Stimulated activated effector memory CD8-positive, alpha-beta T cell treated with anti-CD3 and anti-CD28 coated beads, Interleukin-12 subunit alpha, Interleukin-12 subunit beta, amount 100 ng/mL, for 72 hours (primary cell): ENCODE results near the gene CD9.

ENCODE experiments used
- ATAC-seq: fragments of 150-1000 bp; cut with Tn5 transposase; 2 replicates; pipeline ENCODE4 v1.10.0; 2021
- DNase-seq, 2 donors: peaks; one replicate each; pipeline ENCODE4 v3.0.0; 2021 to 2022; ENCODE audit warnings: low spot score in 2 of 2
- H3K27ac Mint-ChIP-seq: one replicate; pipeline ENCODE4 v1.8.0; 2022; ENCODE audit warnings: mild to moderate bottlenecking, mixed read lengths
- H3K36me3 Mint-ChIP-seq: one replicate; pipeline ENCODE4 v1.8.0; 2022; ENCODE audit warnings: mild to moderate bottlenecking, mixed read lengths
- H3K4me1 Mint-ChIP-seq: one replicate; pipeline ENCODE4 v1.8.0; 2022; ENCODE audit warnings: mixed read lengths
- H3K4me3 Mint-ChIP-seq: one replicate; pipeline ENCODE4 v1.8.0; 2022; ENCODE audit warnings: mild to moderate bottlenecking, mixed read lengths
- H3K9me3 Mint-ChIP-seq: one replicate; pipeline ENCODE4 v1.8.0; 2022; ENCODE audit warnings: mixed read lengths

Gene CD9

DNA sequence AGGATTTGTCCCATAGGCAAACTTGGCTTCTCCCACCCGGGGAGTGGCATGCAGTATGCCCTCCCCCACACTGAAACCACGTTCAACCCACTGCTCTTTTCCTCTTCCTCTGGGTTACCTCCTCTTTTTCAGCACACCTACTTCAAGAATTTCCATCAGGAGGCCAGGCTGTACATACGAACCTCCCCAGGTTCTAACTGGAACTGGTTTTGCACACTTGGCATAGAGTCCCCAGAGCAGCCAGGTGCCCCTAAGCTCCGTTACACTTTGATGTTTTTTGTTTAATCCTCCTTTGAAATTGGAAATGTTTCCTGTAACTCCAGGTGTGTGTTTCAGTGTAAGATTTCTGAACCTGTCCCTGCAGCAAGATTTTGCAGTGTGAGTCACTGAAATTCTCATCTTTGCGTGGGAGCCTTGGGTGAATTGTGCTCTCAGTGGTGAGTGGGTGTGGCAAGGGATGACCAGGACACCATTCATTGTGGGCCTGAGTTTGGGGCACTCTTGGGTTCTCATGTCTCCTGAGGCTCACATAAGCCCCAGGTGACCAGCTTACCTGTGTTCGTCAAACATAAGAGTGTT lies 18.2 kb downstream of the CD9 start:
- DNase-seq (no peak), ATAC-seq (peak; percentile 65)
- Mint-ChIP-seq H3K9me3 (no peaks in the 10 kb centered on the region), H3K4me1 (peaks cover 9% of the 10 kb centered on the region), H3K27ac (no peak overlapping the region), H3K4me3 (no peak overlapping the region), H3K36me3 (no peaks in the 10 kb centered on the region)

DNA sequence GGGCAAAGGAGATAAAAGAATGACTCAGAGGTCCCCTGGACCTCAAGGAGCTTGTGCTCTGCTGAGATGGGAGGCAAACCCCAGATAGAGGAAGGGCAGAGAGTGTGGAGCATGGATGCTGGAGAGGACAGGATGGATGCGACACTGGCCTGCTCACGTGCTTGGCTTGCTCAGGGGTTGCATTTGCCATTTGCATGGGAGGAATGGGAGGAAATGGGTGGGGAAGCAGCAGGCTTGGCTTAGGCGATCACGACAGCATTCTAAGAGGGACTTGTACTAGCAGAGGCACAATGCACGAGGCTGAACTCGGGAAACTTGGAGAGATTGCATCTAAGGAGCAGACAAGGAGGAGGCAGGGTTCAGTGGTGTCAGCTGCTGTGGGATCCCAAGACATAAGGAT lies 19.8 kb downstream of the CD9 start:
- H3K27ac Mint-ChIP-seq, result no peak overlapping the region

DNA sequence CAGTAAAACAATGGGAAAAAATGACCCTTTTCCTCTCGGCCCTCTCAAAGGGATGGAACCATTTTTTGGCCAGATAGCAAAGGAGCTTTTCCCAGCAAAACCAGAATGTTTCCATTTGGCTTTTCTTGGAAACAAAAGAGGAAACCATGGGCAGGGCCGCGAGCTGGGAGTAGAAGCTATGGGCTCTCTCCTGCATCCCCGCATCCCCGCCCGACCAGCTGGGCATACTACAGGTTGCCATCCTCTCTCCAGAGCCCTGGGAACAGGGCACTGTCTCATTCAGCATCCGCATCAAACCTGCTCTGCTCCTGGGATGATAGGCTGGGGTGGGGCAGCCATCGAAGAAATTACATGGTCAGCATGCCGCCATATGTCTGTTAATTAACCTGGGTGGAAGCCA lies 20.9 kb downstream of the CD9 start:
- H3K4me3 Mint-ChIP-seq, result no peak overlapping the region
- DNase-seq (no peak), ATAC-seq (no peak)
- H3K9me3 Mint-ChIP-seq, result no peaks in the 10 kb centered on the region
- no peaks in the 10 kb centered on the region for H3K36me3 Mint-ChIP-seq
- peaks cover 9% of the 10 kb centered on the region for H3K4me1 Mint-ChIP-seq
- no peak overlapping the region for H3K27ac Mint-ChIP-seq

More for the DNA sequence above, 19.8 kb downstream of the CD9 start:
- H3K36me3 Mint-ChIP-seq, result no peaks in the 10 kb centered on the region
- DNase-seq, result no peak
- peaks cover 9% of the 10 kb centered on the region for H3K4me1 Mint-ChIP-seq
- no peak overlapping the region for H3K4me3 Mint-ChIP-seq
- no peaks in the 10 kb centered on the region for H3K9me3 Mint-ChIP-seq
- no peak for ATAC-seq

DNA sequence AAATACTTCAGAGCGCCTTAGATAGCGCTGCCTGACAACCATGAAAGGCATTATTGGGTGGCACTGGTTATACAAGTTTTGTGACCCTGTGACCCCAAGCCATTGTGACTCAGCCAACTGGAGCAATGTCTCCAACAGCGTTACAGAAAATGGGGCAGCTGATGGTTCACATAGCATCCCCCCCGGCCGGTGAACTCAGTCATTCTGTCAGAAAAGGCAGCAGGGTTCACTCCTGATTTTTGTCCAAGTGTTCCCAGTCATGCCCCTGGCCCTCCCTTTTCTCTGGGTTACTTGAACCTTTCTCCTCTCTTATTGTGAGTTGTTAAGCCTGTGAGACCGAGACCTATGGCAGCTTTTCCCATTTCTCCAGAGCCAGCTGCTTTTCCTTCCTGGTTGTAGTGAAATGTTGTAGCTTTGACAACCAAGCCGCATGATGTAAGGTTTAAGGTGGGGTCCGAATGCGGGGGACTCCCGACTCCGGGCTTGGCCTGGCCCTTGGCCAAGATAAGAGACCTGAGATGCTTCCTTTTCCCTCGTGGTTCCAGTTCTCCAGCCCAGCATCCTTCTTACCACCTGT lies 22.0 kb downstream of the CD9 start:
- H3K9me3 Mint-ChIP-seq, result no peaks in the 10 kb centered on the region
- H3K4me1 Mint-ChIP-seq, result peaks cover 9% of the 10 kb centered on the region
- DNase-seq, result no peak
- H3K4me3 Mint-ChIP-seq, result no peak overlapping the region
- no peak overlapping the region for H3K27ac Mint-ChIP-seq
- no peak for ATAC-seq
- H3K36me3 Mint-ChIP-seq, result no peaks in the 10 kb centered on the region

DNA sequence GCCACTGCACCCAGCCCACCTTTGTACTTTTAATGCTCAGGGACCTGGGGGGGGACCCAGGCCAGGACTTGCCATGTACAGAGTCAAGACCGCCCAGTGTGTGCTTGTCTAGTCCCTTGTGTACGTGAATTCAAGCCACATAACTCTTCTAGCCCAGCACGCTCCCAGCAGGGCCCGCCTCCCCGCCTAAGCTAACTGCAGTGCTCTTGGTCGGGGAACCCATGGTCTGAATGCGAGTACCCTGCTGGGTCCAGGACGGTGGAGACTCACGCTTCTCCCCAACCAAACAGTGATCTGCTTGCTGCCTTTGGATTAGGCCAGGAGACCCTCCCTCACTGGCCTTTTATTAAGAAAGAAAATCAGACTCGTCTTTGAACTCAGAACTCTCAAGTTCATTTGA lies 23.3 kb downstream of the CD9 start:
- H3K4me3 Mint-ChIP-seq, result no peak overlapping the region
- ATAC-seq (no peak), DNase-seq (no peak)
- no peak overlapping the region for H3K27ac Mint-ChIP-seq
- H3K36me3 Mint-ChIP-seq, result no peaks in the 10 kb centered on the region
- no peaks in the 10 kb centered on the region for H3K9me3 Mint-ChIP-seq
- peaks cover 4% of the 10 kb centered on the region for H3K4me1 Mint-ChIP-seq

DNA sequence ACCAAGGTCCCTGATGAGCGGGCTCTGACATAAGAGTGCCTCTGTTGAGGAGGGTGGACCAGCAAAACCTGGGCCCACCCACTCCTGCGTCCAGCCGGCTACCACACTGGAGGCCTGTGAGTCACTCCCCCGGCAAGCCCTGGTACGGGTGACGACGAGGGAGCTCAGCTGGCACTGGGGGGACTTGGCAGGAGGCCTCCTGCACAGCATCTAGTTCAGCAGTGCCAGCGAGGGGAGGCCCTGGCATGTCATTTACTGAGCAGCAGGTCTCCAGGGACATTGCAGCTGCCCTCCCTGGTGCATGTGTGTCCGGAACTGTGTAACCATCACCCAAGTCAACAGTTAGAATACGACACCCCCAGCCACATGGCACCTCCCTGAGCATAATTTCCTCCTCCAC lies 24.4 kb downstream of the CD9 start:
- Mint-ChIP-seq H3K4me3 (no peak overlapping the region), H3K36me3 (no peaks in the 10 kb centered on the region), H3K4me1 (no peaks in the 10 kb centered on the region), H3K9me3 (no peaks in the 10 kb centered on the region), H3K27ac (no peak overlapping the region)
- ATAC-seq (peak; percentile 20), DNase-seq (no peak)

DNA sequence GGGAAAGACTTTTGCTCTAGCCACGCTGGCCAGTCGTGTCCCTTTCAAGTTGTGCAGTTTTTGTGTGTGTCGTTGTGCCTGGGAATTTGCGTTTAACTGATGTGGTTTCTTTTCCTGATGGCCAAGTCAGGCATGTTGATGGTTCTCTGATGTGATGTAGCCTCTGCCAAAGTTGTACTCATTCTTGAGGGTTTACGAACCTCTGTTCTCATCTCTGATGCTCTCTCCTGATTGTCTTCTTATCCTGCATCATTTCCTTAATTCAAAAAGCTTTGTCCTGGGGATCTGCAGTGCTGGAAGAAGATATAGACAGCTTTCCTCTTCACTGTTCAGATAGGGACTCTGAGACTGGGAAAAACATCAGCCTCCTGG lies 25.4 kb downstream of the CD9 start:
- ATAC-seq (no peak), DNase-seq (no peak)
- H3K9me3 Mint-ChIP-seq, result no peaks in the 10 kb centered on the region
- peaks cover 5% of the 10 kb centered on the region for H3K4me1 Mint-ChIP-seq
- H3K4me3 Mint-ChIP-seq, result no peak overlapping the region
- H3K36me3 Mint-ChIP-seq, result no peaks in the 10 kb centered on the region
- H3K27ac Mint-ChIP-seq, result no peak overlapping the region

DNA sequence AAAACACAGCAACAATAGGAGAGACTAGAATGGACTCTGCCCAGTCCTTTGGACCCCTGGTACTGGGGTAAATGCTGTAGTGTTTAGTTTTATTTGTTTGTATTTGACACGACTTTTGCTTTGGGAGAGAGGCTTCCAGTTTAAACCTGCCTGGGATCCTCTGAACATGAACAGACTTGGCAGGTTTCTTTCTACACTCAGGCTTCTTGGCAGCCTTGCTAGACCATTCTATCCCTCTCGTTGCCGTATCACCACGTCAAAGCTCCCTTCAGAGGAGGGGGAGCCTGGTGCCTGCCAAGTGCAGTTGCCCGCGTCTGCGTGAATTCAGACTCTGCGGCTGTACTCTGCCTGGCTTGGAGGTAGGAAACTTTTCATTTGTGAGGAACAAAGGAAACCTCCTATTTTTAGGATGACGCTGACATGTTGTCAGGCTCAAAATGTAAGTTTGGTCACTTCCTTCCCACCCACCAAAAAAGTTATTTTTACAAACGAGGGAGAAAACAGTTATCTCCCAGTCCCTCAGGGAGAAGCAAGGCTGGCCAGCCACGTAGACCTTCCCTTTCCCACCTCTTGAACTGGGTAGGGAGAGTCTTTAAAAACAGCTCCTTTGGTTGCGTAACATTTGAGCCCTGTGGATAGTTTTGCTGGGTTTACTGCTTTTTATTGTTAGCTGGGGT lies 25.9 kb downstream of the CD9 start:
- H3K4me1 Mint-ChIP-seq, result peaks cover 10% of the 10 kb centered on the region
- no peaks in the 10 kb centered on the region for H3K36me3 Mint-ChIP-seq
- no peaks in the 10 kb centered on the region for H3K9me3 Mint-ChIP-seq
- DNase-seq (no peak), ATAC-seq (no peak)
- no peak overlapping the region for H3K4me3 Mint-ChIP-seq
- H3K27ac Mint-ChIP-seq, result no peak overlapping the region

DNA sequence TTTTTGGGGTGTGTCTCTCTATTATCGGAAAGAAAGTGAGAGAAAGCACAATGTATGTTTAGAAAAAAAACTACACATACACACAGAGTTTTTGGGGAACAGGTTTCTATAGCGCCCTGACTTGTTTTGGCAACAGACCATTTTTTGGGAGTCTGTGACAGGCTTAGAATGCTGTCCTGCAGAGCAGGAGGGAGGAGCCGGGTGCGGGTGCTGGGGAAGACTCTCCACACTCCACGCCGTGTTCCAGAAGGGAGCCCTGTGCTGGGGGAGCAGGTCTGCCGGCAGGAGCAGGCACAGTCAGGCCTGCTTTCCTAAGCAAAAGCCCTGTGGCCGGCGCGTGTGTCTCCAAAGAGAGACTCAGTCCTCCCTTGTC lies 26.5 kb downstream of the CD9 start:
- no peaks in the 10 kb centered on the region for H3K9me3 Mint-ChIP-seq
- no peak overlapping the region for H3K27ac Mint-ChIP-seq
- no peak overlapping the region for H3K4me3 Mint-ChIP-seq
- H3K4me1 Mint-ChIP-seq, result peaks cover 16% of the 10 kb centered on the region
- DNase-seq (no peak), ATAC-seq (no peak)
- H3K36me3 Mint-ChIP-seq, result no peaks in the 10 kb centered on the region

DNA sequence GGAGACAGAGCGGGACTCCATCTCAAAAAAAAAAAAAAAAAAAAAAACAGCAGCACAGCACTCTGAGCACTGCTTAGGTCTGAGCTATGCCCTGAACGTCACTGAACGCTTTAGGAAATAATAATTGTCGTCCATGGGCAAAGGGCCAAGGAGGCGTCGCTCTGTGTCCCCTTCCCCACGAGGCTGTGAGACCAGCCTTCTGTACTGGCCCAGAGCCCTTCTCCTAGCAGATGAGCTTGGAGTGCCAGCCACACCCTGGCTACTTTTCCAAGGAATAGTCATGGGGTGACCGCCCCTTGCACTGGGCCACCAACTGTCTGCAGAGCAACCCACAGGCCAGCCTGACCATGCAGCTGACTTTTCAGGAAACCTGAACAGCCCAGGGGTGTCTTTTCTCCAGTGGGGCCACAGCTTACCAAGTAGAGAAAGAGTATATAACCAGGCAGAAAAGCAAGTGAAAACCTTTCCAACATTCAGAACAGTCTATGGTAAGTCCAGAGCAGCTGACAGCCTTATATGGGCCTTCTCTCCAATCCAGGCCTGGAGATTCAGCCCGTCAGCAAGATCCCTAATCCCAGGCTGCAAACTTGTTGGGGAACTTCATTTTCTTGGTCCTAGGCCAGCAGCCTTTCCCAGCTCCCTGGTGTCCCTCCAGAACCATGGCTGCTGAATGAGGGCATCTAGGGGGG lies 28.5 kb downstream of the CD9 start:
- ATAC-seq (no peak), DNase-seq (no peak)
- H3K4me3 Mint-ChIP-seq, result no peak overlapping the region

DNA sequence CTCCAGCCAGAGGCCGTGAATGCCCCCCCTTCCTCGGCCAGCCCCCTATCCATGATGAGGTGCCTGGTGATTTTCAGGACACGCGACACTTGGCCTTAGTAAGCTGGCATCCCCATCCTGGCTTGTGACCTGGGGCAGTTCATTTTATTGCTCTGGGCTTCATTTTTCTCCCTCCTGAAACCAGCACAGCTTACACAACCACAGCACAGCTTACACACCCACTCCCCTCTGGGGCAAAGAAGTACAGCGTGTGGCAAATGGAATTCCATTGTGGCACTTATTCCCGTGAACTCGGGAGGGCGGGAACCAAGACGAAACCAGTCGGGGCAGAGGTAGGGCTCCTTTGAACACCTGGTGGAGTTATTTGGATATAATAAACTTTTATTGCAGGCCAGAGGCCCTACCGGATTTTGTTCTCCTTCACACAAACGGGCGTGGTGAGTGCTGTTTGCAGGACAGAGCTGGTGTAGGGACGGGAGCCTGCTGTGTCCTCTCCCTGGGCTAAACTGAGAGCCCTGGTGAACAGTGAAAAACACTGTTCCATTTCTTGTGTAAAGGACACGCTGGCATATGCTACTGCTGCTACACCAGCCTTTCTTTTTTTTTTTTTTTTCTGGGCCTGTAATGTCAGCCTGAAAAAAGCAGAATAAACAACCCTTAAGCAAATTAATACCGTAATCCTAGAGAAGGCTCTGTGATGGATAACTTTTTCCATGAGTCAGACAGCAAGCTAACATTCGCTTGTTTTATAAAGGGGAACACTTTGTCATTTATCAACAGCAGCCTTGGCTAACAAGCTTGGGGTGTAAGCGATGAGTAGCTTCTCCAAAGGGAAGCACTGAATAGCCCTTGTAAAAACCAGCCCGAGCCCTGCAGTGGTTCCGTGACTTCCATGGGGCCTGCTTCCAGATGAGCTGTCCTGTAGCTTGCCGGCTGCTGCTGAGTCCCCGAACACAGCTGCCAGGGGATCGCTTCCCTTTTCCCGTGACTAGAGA lies 29.3 kb downstream of the CD9 start:
- no peak for ATAC-seq
- DNase-seq, result no peak
- Mint-ChIP-seq H3K4me1 (peaks cover 30% of the 10 kb centered on the region), H3K4me3 (no peak overlapping the region), H3K9me3 (no peaks in the 10 kb centered on the region), H3K27ac (peak overlapping the region; percentile 90), H3K36me3 (no peaks in the 10 kb centered on the region)

More for the DNA sequence above, 28.5 kb downstream of the CD9 start:
- H3K9me3 Mint-ChIP-seq, result no peaks in the 10 kb centered on the region
- H3K27ac Mint-ChIP-seq, result no peak overlapping the region
- peaks cover 30% of the 10 kb centered on the region for H3K4me1 Mint-ChIP-seq
- H3K36me3 Mint-ChIP-seq, result no peaks in the 10 kb centered on the region

DNA sequence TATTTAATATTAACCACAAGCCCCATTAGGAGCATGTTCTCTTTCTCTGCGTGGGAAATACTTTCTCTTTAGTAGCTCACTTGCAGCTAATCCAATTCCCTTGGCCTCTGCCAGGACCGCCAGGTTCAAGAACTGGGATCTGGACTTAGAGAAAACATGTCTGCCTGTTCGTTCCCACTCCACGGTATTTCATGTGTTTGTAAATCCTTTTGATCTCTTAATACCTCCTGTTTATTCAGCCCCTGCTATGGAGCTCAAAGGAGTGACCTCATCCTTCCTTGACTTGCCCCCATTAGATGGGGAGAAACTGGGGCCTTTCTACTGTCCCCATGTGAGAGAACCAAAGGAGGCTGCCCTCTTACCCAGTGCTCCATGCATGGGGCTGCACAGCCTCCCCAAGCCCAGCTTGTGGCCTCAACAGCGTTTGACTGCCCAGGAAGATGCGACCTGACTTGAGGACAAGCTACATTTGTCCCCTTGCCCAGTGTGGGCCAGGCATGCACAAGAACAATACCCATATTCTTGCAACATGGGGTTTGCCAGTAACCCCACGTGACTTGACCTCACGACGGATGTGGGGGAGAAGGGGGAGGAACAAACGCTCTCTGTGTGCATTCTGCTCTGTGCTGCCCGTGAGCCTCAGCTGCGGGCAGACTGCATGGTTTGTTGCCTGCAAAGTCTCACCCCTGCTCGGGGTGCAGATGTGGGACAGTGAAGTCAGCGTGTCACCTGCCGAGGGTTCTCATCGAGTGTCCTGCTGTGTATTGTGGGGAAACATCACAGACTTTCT lies 30.3 kb downstream of the CD9 start:
- Mint-ChIP-seq H3K27ac (peak overlapping the region; percentile 90), H3K4me3 (peak overlapping the region; percentile 51), H3K4me1 (peaks cover 30% of the 10 kb centered on the region), H3K9me3 (no peaks in the 10 kb centered on the region), H3K36me3 (no peaks in the 10 kb centered on the region)
- peak; percentile 94 for ATAC-seq
- DNase-seq, result peak; percentile 31 to 77

DNA sequence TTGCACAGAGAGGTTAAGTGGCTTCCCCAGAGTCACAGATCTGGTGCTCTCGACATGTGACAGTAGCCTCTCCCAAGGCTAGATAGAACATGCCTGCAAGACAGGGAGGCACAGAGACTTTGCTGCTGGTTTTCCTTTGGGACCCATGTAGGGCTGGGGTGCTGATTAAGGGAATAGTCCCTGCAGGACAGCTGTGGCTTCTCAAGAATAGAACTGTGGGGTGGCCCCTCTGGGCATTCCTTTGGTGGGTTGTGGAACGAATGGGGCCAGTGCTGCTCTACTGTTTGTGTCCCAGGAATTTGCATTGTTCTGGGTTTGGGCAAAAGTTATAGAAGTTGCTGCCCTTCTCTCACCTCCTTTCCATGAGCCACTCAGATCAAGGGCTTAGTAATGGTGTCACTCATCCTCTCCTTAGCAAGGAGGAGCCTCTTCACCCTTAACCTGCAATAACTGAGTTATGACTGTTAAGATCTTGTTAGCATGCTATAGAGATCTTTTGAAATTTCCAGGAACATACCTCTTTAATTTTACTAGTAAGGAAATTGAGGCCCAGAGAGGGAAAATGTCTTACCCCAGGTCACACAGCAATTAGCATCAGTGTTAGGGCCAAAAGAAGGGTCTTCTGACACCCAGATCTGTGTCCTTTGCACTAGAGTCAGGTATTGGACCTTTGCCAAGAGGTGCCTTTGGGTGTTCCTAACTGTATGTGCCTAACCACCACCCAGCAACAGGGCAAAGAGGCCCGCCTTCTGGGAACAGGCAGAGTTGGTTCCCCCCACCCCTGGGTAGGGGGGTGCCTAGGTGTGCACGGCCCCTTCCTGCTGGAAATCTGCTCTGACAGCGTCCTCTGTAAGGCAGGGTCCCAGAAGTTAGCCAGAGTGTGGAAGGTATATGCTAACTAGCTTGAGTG lies 31.4 kb downstream of the CD9 start:
- Mint-ChIP-seq H3K4me3 (peak overlapping the region; percentile 51), H3K27ac (peak overlapping the region; percentile 16), H3K36me3 (no peaks in the 10 kb centered on the region), H3K9me3 (no peaks in the 10 kb centered on the region), H3K4me1 (peaks cover 30% of the 10 kb centered on the region)
- DNase-seq (no peak), ATAC-seq (peak; percentile 71)
